ENCODE results near the gene PDS5B.

Gene PDS5B

GRCh38 chr13:32650705-32651311 is 64.6 kb downstream of the PDS5B start:
- 19 to 29% methylated on average over 2 of the region's 3 CpGs for WGBS, 2 experiments (ENCODE audit: insufficient coverage in 2 of 2)
- no peak overlapping the region for H3K4me3 ChIP-seq (ENCODE audit: extremely low read depth, insufficient read depth, low read length, poor library complexity, severe bottlenecking)
- H3K4me1 ChIP-seq (ENCODE audit: control insufficient read depth, insufficient read depth, low read length, poor library complexity, severe bottlenecking) = no peaks in the 10 kb centered on the region
- H3K9me3 ChIP-seq (ENCODE audit: control insufficient read depth, low read length) = peaks cover 6% of the 10 kb centered on the region
- H3K27ac ChIP-seq (ENCODE audit: low read depth, low read length, severe bottlenecking) = no peak overlapping the region
- H3K36me3 ChIP-seq (ENCODE audit: control insufficient read depth, insufficient read depth, low read length) = peaks cover 25% of the 10 kb centered on the region

- Histone ChIP-seq H3K36me3 (ENCODE audit: control insufficient read depth, insufficient read depth, low read length) (peaks cover 32% of the 10 kb centered on the region), H3K4me3 (ENCODE audit: extremely low read depth, insufficient read depth, low read length, poor library complexity, severe bottlenecking) (no peak overlapping the region), H3K27ac (ENCODE audit: low read depth, low read length, severe bottlenecking) (no peak overlapping the region), H3K9me3 (ENCODE audit: control insufficient read depth, low read length) (peaks cover 16% of the 10 kb centered on the region), H3K4me1 (ENCODE audit: control insufficient read depth, insufficient read depth, low read length, poor library complexity, severe bottlenecking) (no peaks in the 10 kb centered on the region)
- WGBS, 2 experiments (ENCODE audit: insufficient coverage in 2 of 2) = 100% methylated on average over 1 of the region's 3 CpGs; no CpG with 5 or more reads in 1 of the 2 experiments
These were observed 71.1 kb downstream of the PDS5B start for GRCh38 chr13:32657309-32657708.

- no peaks in the 10 kb centered on the region for H3K4me1 ChIP-seq (ENCODE audit: control insufficient read depth, insufficient read depth, low read length, poor library complexity, severe bottlenecking)
- no peak overlapping the region for H3K27ac ChIP-seq (ENCODE audit: low read depth, low read length, severe bottlenecking)
- peaks cover 14% of the 10 kb centered on the region for H3K9me3 ChIP-seq (ENCODE audit: control insufficient read depth, low read length)
- no peak overlapping the region for H3K4me3 ChIP-seq (ENCODE audit: extremely low read depth, insufficient read depth, low read length, poor library complexity, severe bottlenecking)
- H3K36me3 ChIP-seq (ENCODE audit: control insufficient read depth, insufficient read depth, low read length) = peaks cover 23% of the 10 kb centered on the region
- 100% methylated on average over 1 of the region's 1 CpG for WGBS, 2 experiments (ENCODE audit: insufficient coverage in 2 of 2)
These were observed 73.5 kb downstream of the PDS5B start for GRCh38 chr13:32659736-32660135.

- H3K9me3 ChIP-seq (ENCODE audit: control insufficient read depth, low read length) = peaks cover 12% of the 10 kb centered on the region
These were observed 74.0 kb downstream of the PDS5B start for GRCh38 chr13:32660227-32660626.

GRCh38 chr13:32661685-32662084 is 75.4 kb downstream of the PDS5B start:
- Histone ChIP-seq H3K9me3 (ENCODE audit: control insufficient read depth, low read length) (peaks cover 3% of the 10 kb centered on the region), H3K36me3 (ENCODE audit: control insufficient read depth, insufficient read depth, low read length) (peaks cover 20% of the 10 kb centered on the region), H3K27ac (ENCODE audit: low read depth, low read length, severe bottlenecking) (no peak overlapping the region), H3K4me1 (ENCODE audit: control insufficient read depth, insufficient read depth, low read length, poor library complexity, severe bottlenecking) (no peaks in the 10 kb centered on the region), H3K4me3 (ENCODE audit: extremely low read depth, insufficient read depth, low read length, poor library complexity, severe bottlenecking) (no peak overlapping the region)

More at GRCh38 chr13:32660227-32660626, 74.0 kb downstream of the PDS5B start:
- Histone ChIP-seq H3K4me3 (ENCODE audit: extremely low read depth, insufficient read depth, low read length, poor library complexity, severe bottlenecking) (no peak overlapping the region), H3K27ac (ENCODE audit: low read depth, low read length, severe bottlenecking) (no peak overlapping the region), H3K4me1 (ENCODE audit: control insufficient read depth, insufficient read depth, low read length, poor library complexity, severe bottlenecking) (no peaks in the 10 kb centered on the region), H3K36me3 (ENCODE audit: control insufficient read depth, insufficient read depth, low read length) (peaks cover 20% of the 10 kb centered on the region)
- 80% methylated on average over 1 of the region's 2 CpGs; no CpG with 5 or more reads in 1 of the 2 experiments for WGBS, 2 experiments (ENCODE audit: insufficient coverage in 2 of 2)

GRCh38 chr13:32663660-32664059 is 77.4 kb downstream of the PDS5B start:
- no peak overlapping the region for H3K27ac ChIP-seq (ENCODE audit: low read depth, low read length, severe bottlenecking)
- no peaks in the 10 kb centered on the region for H3K9me3 ChIP-seq (ENCODE audit: control insufficient read depth, low read length)
- no peaks in the 10 kb centered on the region for H3K4me1 ChIP-seq (ENCODE audit: control insufficient read depth, insufficient read depth, low read length, poor library complexity, severe bottlenecking)
- H3K4me3 ChIP-seq (ENCODE audit: extremely low read depth, insufficient read depth, low read length, poor library complexity, severe bottlenecking) = no peak overlapping the region
- peaks cover 20% of the 10 kb centered on the region for H3K36me3 ChIP-seq (ENCODE audit: control insufficient read depth, insufficient read depth, low read length)

- Histone ChIP-seq H3K27ac (ENCODE audit: low read depth, low read length, severe bottlenecking) (no peak overlapping the region), H3K36me3 (ENCODE audit: control insufficient read depth, insufficient read depth, low read length) (peaks cover 13% of the 10 kb centered on the region), H3K9me3 (ENCODE audit: control insufficient read depth, low read length) (no peaks in the 10 kb centered on the region), H3K4me1 (ENCODE audit: control insufficient read depth, insufficient read depth, low read length, poor library complexity, severe bottlenecking) (no peaks in the 10 kb centered on the region), H3K4me3 (ENCODE audit: extremely low read depth, insufficient read depth, low read length, poor library complexity, severe bottlenecking) (no peak overlapping the region)
- WGBS, 2 experiments (ENCODE audit: insufficient coverage in 2 of 2) = no CpG with 5 or more reads among the region's 4 CpGs
These were observed 80.8 kb downstream of the PDS5B start for GRCh38 chr13:32666990-32667571.

GRCh38 chr13:32669030-32669646 is 82.9 kb downstream of the PDS5B start:
- no peak overlapping the region for H3K27ac ChIP-seq (ENCODE audit: low read depth, low read length, severe bottlenecking)
- no CpG with 5 or more reads among the region's 3 CpGs for WGBS, 2 experiments (ENCODE audit: insufficient coverage in 2 of 2)
- peaks cover 24% of the 10 kb centered on the region for H3K36me3 ChIP-seq (ENCODE audit: control insufficient read depth, insufficient read depth, low read length)
- no peak overlapping the region for H3K4me3 ChIP-seq (ENCODE audit: extremely low read depth, insufficient read depth, low read length, poor library complexity, severe bottlenecking)
- H3K9me3 ChIP-seq (ENCODE audit: control insufficient read depth, low read length) = no peaks in the 10 kb centered on the region
- no peaks in the 10 kb centered on the region for H3K4me1 ChIP-seq (ENCODE audit: control insufficient read depth, insufficient read depth, low read length, poor library complexity, severe bottlenecking)

GRCh38 chr13:32674503-32674902 is 88.3 kb downstream of the PDS5B start:
- Histone ChIP-seq H3K4me1 (ENCODE audit: control insufficient read depth, insufficient read depth, low read length, poor library complexity, severe bottlenecking) (no peaks in the 10 kb centered on the region), H3K36me3 (ENCODE audit: control insufficient read depth, insufficient read depth, low read length) (peaks cover 43% of the 10 kb centered on the region), H3K4me3 (ENCODE audit: extremely low read depth, insufficient read depth, low read length, poor library complexity, severe bottlenecking) (no peak overlapping the region), H3K27ac (ENCODE audit: low read depth, low read length, severe bottlenecking) (no peak overlapping the region), H3K9me3 (ENCODE audit: control insufficient read depth, low read length) (no peaks in the 10 kb centered on the region)
- 94 to 100% methylated on average over 2 of the region's 2 CpGs for WGBS, 2 experiments (ENCODE audit: insufficient coverage in 2 of 2)

GRCh38 chr13:32676242-32676641 is 90.0 kb downstream of the PDS5B start:
- no peaks in the 10 kb centered on the region for H3K4me1 ChIP-seq (ENCODE audit: control insufficient read depth, insufficient read depth, low read length, poor library complexity, severe bottlenecking)
- no peak overlapping the region for H3K27ac ChIP-seq (ENCODE audit: low read depth, low read length, severe bottlenecking)
- peaks cover 57% of the 10 kb centered on the region for H3K36me3 ChIP-seq (ENCODE audit: control insufficient read depth, insufficient read depth, low read length)
- no peak overlapping the region for H3K4me3 ChIP-seq (ENCODE audit: extremely low read depth, insufficient read depth, low read length, poor library complexity, severe bottlenecking)
- no CpG with 5 or more reads among the region's 4 CpGs for WGBS, 2 experiments (ENCODE audit: insufficient coverage in 2 of 2)
- H3K9me3 ChIP-seq (ENCODE audit: control insufficient read depth, low read length) = no peaks in the 10 kb centered on the region

GRCh38 chr13:32682130-32682529 is 95.9 kb downstream of the PDS5B start:
- no peaks in the 10 kb centered on the region for H3K4me1 ChIP-seq (ENCODE audit: control insufficient read depth, insufficient read depth, low read length, poor library complexity, severe bottlenecking)
- WGBS, 2 experiments (ENCODE audit: insufficient coverage in 2 of 2) = no CpG with 5 or more reads among the region's 1 CpG
- H3K4me3 ChIP-seq (ENCODE audit: extremely low read depth, insufficient read depth, low read length, poor library complexity, severe bottlenecking) = no peak overlapping the region
- H3K36me3 ChIP-seq (ENCODE audit: control insufficient read depth, insufficient read depth, low read length) = peaks cover 47% of the 10 kb centered on the region
- H3K9me3 ChIP-seq (ENCODE audit: control insufficient read depth, low read length) = no peaks in the 10 kb centered on the region
- H3K27ac ChIP-seq (ENCODE audit: low read depth, low read length, severe bottlenecking) = no peak overlapping the region

All from mesodermal cell (in vitro differentiated cells).